Chondrocyte (in vitro differentiated cells): Measurements from ENCODE around the gene STN1. TPM values are rescaled to one million over a fixed set of nuclear protein-coding genes. Genes with fewer than 3 reads are reported as not detected.

Experiments
- DNase-seq: peaks from one replicate; pipeline ENCODE4 v3.0.0; 2021; ENCODE audit warnings: mixed read lengths, low spot score
- H3K27ac Mint-ChIP-seq: one replicate; pipeline ENCODE4 v1.8.0; 2021; ENCODE audit warnings: mild to moderate bottlenecking, moderate library complexity, mixed read lengths; ENCODE audit not compliant: unreplicated experiment
- H3K27me3 Mint-ChIP-seq: 2 replicates; pipeline ENCODE4 v1.8.0; 2021; ENCODE audit warnings: low read depth, mixed read lengths
- H3K36me3 Mint-ChIP-seq: 2 replicates; pipeline ENCODE4 v1.8.0; 2021; ENCODE audit warnings: low read depth, mixed read lengths
- H3K4me1 Mint-ChIP-seq: 2 replicates; pipeline ENCODE4 v1.8.0; 2021; ENCODE audit warnings: low read depth, mild to moderate bottlenecking, mixed read lengths
- H3K4me3 Mint-ChIP-seq: one replicate; pipeline ENCODE4 v1.8.0; 2021; ENCODE audit warnings: mild to moderate bottlenecking, moderate library complexity, mixed read lengths; ENCODE audit not compliant: unreplicated experiment
- H3K9me3 Mint-ChIP-seq: 2 replicates; pipeline ENCODE4 v1.8.0; 2021; ENCODE audit warnings: low read depth, mixed read lengths
- total RNA-seq: library from RNA; stranded (reverse); gene quantifications from 3 replicates; pipeline ENCODE4 v1.2.1, GENCODE V29; 2021
- TF ChIP-seq, protein P1 (sequence below): fragments of 200-600 bp; sonication (generic); IDR thresholded peaks from 2 replicates; pipeline ENCODE4 v1.5.0; 2021; ENCODE audit warnings: antibody characterized with exemption, mild to moderate bottlenecking, moderate library complexity

The STN1 gene
- total RNA-seq, 1 donor from 2014 or later: 15.8 TPM

DNA sequence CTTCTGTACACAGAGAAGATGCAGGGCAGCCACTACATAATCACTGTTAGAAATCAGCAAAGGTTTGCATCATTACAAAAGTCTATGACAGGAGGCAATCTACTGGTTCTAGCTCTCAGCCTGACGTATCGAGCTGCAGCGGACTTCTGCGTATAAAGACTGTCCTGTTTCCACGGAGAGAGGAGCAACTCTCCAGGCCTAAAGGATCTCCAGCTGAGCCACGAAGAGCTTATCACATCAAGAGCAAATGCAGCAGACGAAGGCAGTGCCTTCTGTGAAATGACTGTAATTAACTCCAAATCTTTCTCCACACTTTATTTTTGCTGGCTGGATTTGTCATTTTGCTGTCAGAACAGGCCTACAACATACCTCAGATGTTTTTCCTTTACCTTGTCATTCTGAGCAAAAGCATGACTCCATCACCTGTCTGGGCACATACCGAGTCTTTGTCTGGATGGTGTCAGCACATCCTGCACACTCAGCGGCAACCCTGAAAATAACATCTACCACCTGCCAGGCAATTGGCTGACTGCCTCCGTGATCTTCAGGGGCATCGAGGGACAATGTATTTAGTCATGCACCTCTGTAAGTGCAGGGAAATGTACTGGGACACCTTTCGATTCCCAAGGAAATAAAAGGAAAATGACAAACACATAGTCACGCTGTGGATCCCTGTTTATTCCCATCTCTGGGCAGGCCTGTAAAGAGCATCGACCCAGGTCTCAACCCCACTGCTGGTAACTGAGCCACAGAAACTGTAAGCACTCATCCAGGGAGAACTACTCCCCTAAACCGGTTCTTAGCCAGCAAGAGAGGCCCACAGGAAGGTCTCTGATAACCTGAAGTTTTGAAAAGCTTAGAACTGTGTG is 36.3 kb downstream of the STN1 start:
- Mint-ChIP-seq H3K4me3 (no peak overlapping the region), H3K27me3 (no peaks in the 10 kb centered on the region), H3K27ac (no peak overlapping the region), H3K36me3 (peaks cover 28% of the 10 kb centered on the region), H3K9me3 (no peaks in the 10 kb centered on the region), H3K4me1 (no peaks in the 10 kb centered on the region)
- TF ChIP-seq, protein P1, sequence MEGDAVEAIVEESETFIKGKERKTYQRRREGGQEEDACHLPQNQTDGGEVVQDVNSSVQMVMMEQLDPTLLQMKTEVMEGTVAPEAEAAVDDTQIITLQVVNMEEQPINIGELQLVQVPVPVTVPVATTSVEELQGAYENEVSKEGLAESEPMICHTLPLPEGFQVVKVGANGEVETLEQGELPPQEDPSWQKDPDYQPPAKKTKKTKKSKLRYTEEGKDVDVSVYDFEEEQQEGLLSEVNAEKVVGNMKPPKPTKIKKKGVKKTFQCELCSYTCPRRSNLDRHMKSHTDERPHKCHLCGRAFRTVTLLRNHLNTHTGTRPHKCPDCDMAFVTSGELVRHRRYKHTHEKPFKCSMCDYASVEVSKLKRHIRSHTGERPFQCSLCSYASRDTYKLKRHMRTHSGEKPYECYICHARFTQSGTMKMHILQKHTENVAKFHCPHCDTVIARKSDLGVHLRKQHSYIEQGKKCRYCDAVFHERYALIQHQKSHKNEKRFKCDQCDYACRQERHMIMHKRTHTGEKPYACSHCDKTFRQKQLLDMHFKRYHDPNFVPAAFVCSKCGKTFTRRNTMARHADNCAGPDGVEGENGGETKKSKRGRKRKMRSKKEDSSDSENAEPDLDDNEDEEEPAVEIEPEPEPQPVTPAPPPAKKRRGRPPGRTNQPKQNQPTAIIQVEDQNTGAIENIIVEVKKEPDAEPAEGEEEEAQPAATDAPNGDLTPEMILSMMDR: no peak
- no peak for DNase-seq

DNA sequence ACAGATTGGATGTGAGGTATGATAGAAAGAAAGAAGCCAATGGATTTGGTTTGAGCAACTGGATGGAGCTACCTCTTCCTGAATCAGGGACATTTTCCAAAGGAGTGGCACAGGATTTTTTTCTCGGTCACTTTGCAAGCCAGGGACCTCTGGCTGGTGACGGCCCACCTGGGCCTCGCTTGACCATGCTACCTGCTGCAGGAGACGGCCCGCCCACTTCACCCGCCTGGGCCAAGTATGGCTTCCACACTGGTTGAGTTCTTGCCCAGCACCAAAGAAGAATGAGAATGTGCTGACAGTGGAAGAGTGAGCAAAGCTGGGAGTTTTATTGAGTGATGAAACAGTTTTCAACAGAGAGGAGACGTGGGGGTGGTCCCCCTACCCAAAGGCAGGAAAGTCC is 38.2 kb downstream of the STN1 start:
- Mint-ChIP-seq H3K9me3 (no peaks in the 10 kb centered on the region), H3K27me3 (no peaks in the 10 kb centered on the region), H3K27ac (no peak overlapping the region), H3K4me3 (no peak overlapping the region), H3K4me1 (no peaks in the 10 kb centered on the region), H3K36me3 (peaks cover 30% of the 10 kb centered on the region)
- DNase-seq: no peak
- TF ChIP-seq, protein P1: no peak

DNA sequence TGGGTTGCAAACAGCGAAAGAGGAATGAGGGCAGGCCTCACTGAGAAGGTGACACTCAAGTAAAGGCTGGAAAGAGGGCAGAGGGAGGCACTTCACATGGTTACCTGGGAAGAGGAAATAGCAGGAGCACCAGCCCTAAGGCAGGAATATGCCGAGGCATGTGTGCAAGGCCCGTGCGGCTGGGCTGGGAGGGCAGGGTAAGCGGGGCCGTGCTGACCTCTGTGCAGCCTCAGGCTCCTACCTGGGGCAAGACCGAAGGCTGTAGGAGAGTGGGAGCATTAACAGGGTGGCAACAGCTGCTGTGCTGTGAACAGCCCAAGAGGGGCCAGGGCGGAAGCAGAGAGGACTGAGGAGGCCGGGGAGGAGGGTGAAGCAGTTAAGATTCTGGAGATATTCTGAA is 38.6 kb downstream of the STN1 start:
- Mint-ChIP-seq H3K4me1 (no peaks in the 10 kb centered on the region), H3K36me3 (peaks cover 30% of the 10 kb centered on the region), H3K27ac (no peak overlapping the region), H3K27me3 (no peaks in the 10 kb centered on the region), H3K9me3 (no peaks in the 10 kb centered on the region), H3K4me3 (no peak overlapping the region)
- TF ChIP-seq, protein P1: no peak
- no peak for DNase-seq

DNA sequence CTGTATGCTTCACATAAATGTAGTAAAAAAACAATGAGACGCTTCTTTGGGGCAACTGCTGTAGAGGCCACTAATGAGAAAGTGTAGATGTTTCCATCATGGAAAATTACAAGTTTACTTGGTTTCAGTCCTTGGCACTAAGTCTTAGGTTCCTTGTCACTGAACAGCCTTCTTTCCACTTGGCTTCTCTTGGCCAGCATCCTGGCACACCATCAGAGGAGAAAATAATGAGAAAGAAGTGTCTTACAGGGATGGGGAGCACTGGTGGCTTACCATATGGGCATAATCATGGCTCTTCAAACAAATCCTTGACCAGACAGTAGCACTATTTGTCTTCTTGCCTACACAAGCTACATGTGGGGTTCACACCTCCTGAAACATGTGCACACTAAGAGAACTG is 40.1 kb downstream of the STN1 start:
- no peak for DNase-seq
- peaks cover 27% of the 10 kb centered on the region for H3K36me3 Mint-ChIP-seq
- no peak overlapping the region for H3K4me3 Mint-ChIP-seq
- no peaks in the 10 kb centered on the region for H3K4me1 Mint-ChIP-seq
- no peak overlapping the region for H3K27ac Mint-ChIP-seq
- H3K27me3 Mint-ChIP-seq: no peaks in the 10 kb centered on the region
- TF ChIP-seq, protein P1: no peak
- H3K9me3 Mint-ChIP-seq: no peaks in the 10 kb centered on the region

- no peaks in the 10 kb centered on the region for H3K9me3 Mint-ChIP-seq
- H3K36me3 Mint-ChIP-seq: peaks cover 22% of the 10 kb centered on the region
- TF ChIP-seq, protein P1: no peak
- no peak overlapping the region for H3K4me3 Mint-ChIP-seq
- no peak overlapping the region for H3K27ac Mint-ChIP-seq
- no peaks in the 10 kb centered on the region for H3K27me3 Mint-ChIP-seq
- peaks cover under 1% of the 10 kb centered on the region for H3K4me1 Mint-ChIP-seq
- DNase-seq: no peak
Observed at GRCh38 chr10:103876155-103876554, 41.8 kb downstream of the STN1 start.
